Measurements from ENCODE around the gene ZNF718. TPM values are rescaled to one million over a fixed set of nuclear protein-coding genes. Genes with fewer than 3 reads are reported as not detected.
"Not testable (repeated sequence)": the region's sequence is repeated elsewhere in the genome, so short reads cannot be mapped to it uniquely, and the experiment has no call there.

Gene ZNF718
- total RNA-seq, 4 donors from 2014 or later: 3.4 to 20.5 (median 10.1) TPM

- Histone ChIP-seq H3K27ac (no peak overlapping the region), H3K9me3 (peaks cover 58% of the 10 kb centered on the region), H3K36me3 (no peaks in the 10 kb centered on the region), H3K4me3 (no peak overlapping the region), H3K4me1 (no peaks in the 10 kb centered on the region), H3K27me3 (no peaks in the 10 kb centered on the region)
- TF ChIP-seq POLR2AphosphoS5 (IDR thresholded peaks at IDR 0.05) (no peak), POLR2A (IDR thresholded peaks at IDR 0.05) (no peak), EP300 (IDR thresholded peaks at IDR 0.05) (no peak)
- TF ChIP-seq, protein P1, sequence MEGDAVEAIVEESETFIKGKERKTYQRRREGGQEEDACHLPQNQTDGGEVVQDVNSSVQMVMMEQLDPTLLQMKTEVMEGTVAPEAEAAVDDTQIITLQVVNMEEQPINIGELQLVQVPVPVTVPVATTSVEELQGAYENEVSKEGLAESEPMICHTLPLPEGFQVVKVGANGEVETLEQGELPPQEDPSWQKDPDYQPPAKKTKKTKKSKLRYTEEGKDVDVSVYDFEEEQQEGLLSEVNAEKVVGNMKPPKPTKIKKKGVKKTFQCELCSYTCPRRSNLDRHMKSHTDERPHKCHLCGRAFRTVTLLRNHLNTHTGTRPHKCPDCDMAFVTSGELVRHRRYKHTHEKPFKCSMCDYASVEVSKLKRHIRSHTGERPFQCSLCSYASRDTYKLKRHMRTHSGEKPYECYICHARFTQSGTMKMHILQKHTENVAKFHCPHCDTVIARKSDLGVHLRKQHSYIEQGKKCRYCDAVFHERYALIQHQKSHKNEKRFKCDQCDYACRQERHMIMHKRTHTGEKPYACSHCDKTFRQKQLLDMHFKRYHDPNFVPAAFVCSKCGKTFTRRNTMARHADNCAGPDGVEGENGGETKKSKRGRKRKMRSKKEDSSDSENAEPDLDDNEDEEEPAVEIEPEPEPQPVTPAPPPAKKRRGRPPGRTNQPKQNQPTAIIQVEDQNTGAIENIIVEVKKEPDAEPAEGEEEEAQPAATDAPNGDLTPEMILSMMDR (IDR thresholded peaks at IDR 0.05): no peak
- 58% methylated on average over 2 of the region's 3 CpGs for WGBS
- no peak for DNase-seq (ENCODE audit: low spot score in 2 of 2)
These were observed 63.8 kb downstream of the ZNF718 start for GRCh38 chr4:188091-188490.

DNA sequence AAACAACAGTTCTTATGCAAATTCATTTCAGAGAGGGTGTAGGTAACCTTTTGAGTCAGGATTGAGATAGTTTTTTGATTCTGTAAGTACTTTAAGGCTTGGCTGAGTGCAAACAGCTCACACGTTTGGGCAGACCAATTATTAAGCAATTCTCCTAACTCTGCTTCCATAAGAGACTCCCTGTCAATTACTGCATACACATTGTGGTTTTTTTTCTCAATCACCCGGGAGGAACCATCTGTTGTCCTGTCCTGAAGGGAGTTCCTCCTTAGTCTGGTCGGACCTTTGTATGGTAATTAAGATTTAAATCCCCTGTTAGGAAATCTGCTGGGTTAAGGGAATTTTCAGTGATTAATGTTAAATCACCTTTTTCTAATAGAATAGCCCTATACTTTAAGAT is 70.9 kb downstream of the ZNF718 start:
- not testable (repeated sequence) for H3K27ac ChIP-seq; H3K4me3 ChIP-seq; DNase-seq (ENCODE audit: low spot score in 2 of 2); H3K36me3 ChIP-seq; H3K4me1 ChIP-seq; H3K27me3 ChIP-seq
- H3K9me3 ChIP-seq: peaks cover 60% of the 10 kb centered on the region
- WGBS: 70% methylated on average over 3 of the region's 3 CpGs

DNA sequence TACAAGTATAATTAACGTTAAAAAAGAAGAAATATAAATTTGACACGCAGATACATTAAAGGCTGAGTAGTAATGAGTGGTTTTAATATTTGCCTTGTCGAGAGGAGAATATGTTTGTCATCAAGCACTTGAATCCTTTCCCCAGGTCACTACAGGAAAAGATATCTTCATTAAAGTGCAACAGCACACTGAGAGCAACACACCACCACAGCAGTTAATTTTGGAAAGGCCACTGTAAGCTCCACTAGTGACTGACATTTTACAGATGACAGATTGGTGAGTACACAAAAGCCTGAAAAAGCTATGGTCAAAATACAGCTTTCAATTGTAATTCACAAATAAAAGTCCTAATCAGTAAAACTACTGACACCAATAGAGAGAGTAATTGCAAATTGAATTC is 76.6 kb downstream of the ZNF718 start:
- Histone ChIP-seq H3K9me3 (peaks cover 37% of the 10 kb centered on the region), H3K4me1 (no peaks in the 10 kb centered on the region), H3K4me3 (no peak overlapping the region), H3K27ac (no peak overlapping the region), H3K27me3 (no peaks in the 10 kb centered on the region), H3K36me3 (peaks cover 12% of the 10 kb centered on the region)
- TF ChIP-seq POLR2AphosphoS5 (IDR thresholded peaks at IDR 0.05) (no peak), EP300 (IDR thresholded peaks at IDR 0.05) (no peak), POLR2A (IDR thresholded peaks at IDR 0.05) (no peak)
- TF ChIP-seq, protein P1 (IDR thresholded peaks at IDR 0.05): no peak
- DNase-seq (ENCODE audit: low spot score in 2 of 2): no peak
- WGBS: 95% methylated on average over 3 of the region's 3 CpGs

DNA sequence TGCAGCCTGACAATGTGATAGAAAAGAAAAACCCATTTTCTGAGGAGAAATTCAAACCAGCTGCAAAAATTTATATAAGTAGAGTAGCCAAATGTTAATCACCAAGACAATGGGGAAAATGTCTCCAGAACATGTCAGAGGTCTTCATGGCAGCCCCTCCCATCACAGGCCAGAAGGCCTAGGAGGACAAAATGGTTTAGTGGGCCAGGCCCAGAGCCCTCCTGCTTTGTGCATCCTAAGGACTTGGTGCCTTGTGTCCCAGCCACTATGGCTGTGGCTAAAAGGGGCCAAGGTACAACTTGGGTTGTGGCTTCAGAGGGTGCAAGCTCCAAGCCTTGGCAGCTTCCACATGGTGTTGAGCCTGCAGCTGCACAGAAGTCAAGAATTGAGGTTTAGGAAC is 78.5 kb downstream of the ZNF718 start:
- DNase-seq (ENCODE audit: low spot score in 2 of 2); H3K27ac ChIP-seq; H3K27me3 ChIP-seq; H3K4me3 ChIP-seq; H3K4me1 ChIP-seq: not testable (repeated sequence)
- H3K9me3 ChIP-seq: peaks cover 33% of the 10 kb centered on the region
- H3K36me3 ChIP-seq: peaks cover 12% of the 10 kb centered on the region

GRCh38 chr4:205097-205756 is 80.9 kb downstream of the ZNF718 start:
- H3K4me1 ChIP-seq: no peaks in the 10 kb centered on the region
- peaks cover 14% of the 10 kb centered on the region for H3K9me3 ChIP-seq
- 93% methylated on average over 8 of the region's 24 CpGs for WGBS
- H3K27ac ChIP-seq: no peak overlapping the region
- DNase-seq (ENCODE audit: low spot score in 2 of 2): no peak
- peaks cover 12% of the 10 kb centered on the region for H3K36me3 ChIP-seq
- no peaks in the 10 kb centered on the region for H3K27me3 ChIP-seq
- no peak overlapping the region for H3K4me3 ChIP-seq
- TF ChIP-seq POLR2AphosphoS5 (IDR thresholded peaks at IDR 0.05): no peak
- no peak for TF ChIP-seq POLR2A (IDR thresholded peaks at IDR 0.05)
- no peak for TF ChIP-seq EP300 (IDR thresholded peaks at IDR 0.05)
- TF ChIP-seq, protein P1 (IDR thresholded peaks at IDR 0.05): no peak

- no peak overlapping the region for H3K4me3 ChIP-seq
- peaks cover 12% of the 10 kb centered on the region for H3K36me3 ChIP-seq
- H3K27ac ChIP-seq: no peak overlapping the region
- WGBS: 97% methylated on average over 4 of the region's 4 CpGs
- no peaks in the 10 kb centered on the region for H3K4me1 ChIP-seq
- TF ChIP-seq, protein P1 (IDR thresholded peaks at IDR 0.05): no peak
- TF ChIP-seq POLR2AphosphoS5 (IDR thresholded peaks at IDR 0.05) (no peak), EP300 (IDR thresholded peaks at IDR 0.05) (no peak), POLR2A (IDR thresholded peaks at IDR 0.05) (no peak)
- H3K9me3 ChIP-seq: peaks cover 13% of the 10 kb centered on the region
- H3K27me3 ChIP-seq: no peaks in the 10 kb centered on the region
- no peak for DNase-seq (ENCODE audit: low spot score in 2 of 2)
These were observed 81.8 kb downstream of the ZNF718 start for GRCh38 chr4:206054-206453.

- not testable (repeated sequence) for H3K4me1 ChIP-seq; DNase-seq (ENCODE audit: low spot score in 2 of 2); H3K27me3 ChIP-seq; H3K9me3 ChIP-seq; H3K27ac ChIP-seq; H3K4me3 ChIP-seq
- WGBS: 75% methylated on average over 3 of the region's 3 CpGs
- peaks cover 12% of the 10 kb centered on the region for H3K36me3 ChIP-seq
These were observed 84.3 kb downstream of the ZNF718 start for GRCh38 chr4:208416-209096.
